HL-60 (cell line): ENCODE results near the gene DAZ3.
"Not testable (repeated sequence)": the region's sequence is repeated elsewhere in the genome, so short reads cannot be mapped to it uniquely, and the experiment has no call there.

Experiments used
- CTCF ChIP-seq: IDR thresholded peaks from one replicate; pipeline ENCODE4 v1.5.1; 2011; ENCODE audit warnings: low read length, control low read depth, inconsistent platforms; ENCODE audit not compliant: insufficient read depth
- GABPA ChIP-seq: IDR thresholded peaks from 2 replicates; pipeline ENCODE4 v1.6.1; 2012; ENCODE audit warnings: low read depth
- POLR2AphosphoS5 ChIP-seq: IDR thresholded peaks from 2 replicates; pipeline ENCODE4 v1.6.1; 2012; ENCODE audit warnings: low read depth
- SPI1 ChIP-seq: IDR thresholded peaks from 2 replicates; pipeline ENCODE4 v1.6.1; 2012; ENCODE audit warnings: low read depth, mild to moderate bottlenecking, borderline replicate concordance

- not testable (repeated sequence) for TF ChIP-seq CTCF, POLR2AphosphoS5, GABPA, SPI1
Observed at GRCh38 chrY:24821836-24822235, 8.6 kb upstream of the DAZ3 start.
